Measurements from ENCODE around the gene AHSG. TPM values are rescaled to one million over a fixed set of nuclear protein-coding genes. Genes with fewer than 3 reads are reported as not detected.
A peak's percentile ranks its signal among the peaks of the same experiment; 100 is the strongest.

The AHSG gene
- total RNA-seq, 6 experiments from 2014 or later, result 718 to 1,905 (median 1,079) TPM

DNA sequence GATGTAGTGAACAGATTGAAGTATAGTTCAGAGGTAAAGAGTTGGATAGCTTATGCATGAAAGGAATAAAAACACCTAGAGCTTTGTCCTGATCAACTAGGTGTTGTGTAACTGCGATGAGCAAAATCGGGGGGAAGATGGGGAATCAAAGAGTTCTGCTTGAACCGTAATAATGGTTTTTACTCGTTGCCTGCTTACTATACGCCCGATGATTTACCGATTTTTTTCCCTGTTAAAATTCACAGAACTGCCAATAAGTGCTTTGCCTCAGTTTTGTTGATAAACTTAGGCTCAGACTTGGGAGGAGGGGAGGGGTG, 43.1 kb upstream of the AHSG start:
- no peaks in the 10 kb centered on the region for H3K27me3 ChIP-seq
- peaks cover 0 to 33% (median 14%) of the 10 kb centered on the region in 4 donors for H3K4me1 ChIP-seq
- H3K36me3 ChIP-seq, result peaks cover 0 to 15% (median 8%) of the 10 kb centered on the region in 4 donors
- ATAC-seq (no peak), DNase-seq (no peak)
- peak overlapping the region in 1 of 3 donors; percentile 89 for H3K27ac ChIP-seq
- no peak for TF ChIP-seq POLR2A (IDR thresholded peaks at IDR 0.05)
- TF ChIP-seq, protein P1, sequence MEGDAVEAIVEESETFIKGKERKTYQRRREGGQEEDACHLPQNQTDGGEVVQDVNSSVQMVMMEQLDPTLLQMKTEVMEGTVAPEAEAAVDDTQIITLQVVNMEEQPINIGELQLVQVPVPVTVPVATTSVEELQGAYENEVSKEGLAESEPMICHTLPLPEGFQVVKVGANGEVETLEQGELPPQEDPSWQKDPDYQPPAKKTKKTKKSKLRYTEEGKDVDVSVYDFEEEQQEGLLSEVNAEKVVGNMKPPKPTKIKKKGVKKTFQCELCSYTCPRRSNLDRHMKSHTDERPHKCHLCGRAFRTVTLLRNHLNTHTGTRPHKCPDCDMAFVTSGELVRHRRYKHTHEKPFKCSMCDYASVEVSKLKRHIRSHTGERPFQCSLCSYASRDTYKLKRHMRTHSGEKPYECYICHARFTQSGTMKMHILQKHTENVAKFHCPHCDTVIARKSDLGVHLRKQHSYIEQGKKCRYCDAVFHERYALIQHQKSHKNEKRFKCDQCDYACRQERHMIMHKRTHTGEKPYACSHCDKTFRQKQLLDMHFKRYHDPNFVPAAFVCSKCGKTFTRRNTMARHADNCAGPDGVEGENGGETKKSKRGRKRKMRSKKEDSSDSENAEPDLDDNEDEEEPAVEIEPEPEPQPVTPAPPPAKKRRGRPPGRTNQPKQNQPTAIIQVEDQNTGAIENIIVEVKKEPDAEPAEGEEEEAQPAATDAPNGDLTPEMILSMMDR (IDR thresholded peaks at IDR 0.05), result no peak
- H3K9me3 ChIP-seq, result no peaks in the 10 kb centered on the region
- intact Hi-C loops (cut with DNase I), result no loop called here
- H3K4me3 ChIP-seq, result peak overlapping the region; percentile 28 to 93 (median 92)
- WGBS (ENCODE audit: insufficient coverage, low coverage, low lambda C conversion rate, missing lambda C conversion rate), result 3% methylated on average over 7 of the region's 7 CpGs

DNA sequence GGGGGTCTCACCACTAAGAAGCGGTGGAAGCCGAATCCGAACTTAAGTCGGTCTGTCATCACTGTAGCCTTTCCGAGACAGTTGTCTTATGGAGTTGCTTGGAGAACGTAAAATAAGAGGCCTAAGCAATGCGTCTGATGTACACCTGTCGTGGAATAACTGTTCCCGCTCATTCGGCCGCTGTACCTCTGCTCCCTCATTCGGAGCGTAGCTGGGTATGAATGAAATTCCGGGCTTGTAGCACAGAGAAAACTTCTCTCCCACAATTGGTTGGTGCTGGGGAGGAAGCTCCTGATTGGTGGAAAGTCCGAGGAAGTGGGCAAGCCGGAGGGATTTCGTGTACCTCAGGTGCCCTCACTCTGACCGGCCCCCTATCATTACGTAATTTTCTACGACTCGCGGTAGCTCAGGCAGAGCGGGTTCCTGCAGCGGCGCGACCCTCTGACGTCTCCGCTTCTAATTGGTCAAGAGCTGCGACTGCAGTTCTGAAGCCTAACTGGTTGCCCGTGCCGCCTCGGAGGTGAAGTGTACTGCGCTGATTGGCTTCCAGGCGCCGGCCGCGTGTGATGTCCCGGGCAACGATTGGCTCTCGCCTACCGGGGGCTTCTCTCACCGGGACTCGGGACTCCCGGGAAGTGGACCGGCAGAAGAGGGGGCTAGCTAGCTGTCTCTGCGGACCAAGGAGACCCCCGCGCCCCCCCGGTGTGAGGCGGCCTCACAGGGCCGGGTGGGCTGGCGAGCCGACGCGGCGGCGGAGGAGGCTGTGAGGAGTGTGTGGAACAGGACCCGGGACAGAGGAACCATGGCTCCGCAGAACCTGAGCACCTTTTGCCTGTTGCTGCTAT, 42.5 kb upstream of the AHSG start, which contains the start of gene DNAJB11:
Gene DNAJB11 (plus strand): TSS at position 625 of the 845 bp plus-strand sequence. CDS start 178 bp downstream, at position 803.
- Histone ChIP-seq H3K4me3 (peak within 1 kb of the TSS; percentile 63 to 93 (median 92)), H3K9me3 (no peaks in the 10 kb centered on the region), H3K27ac (peak within 1 kb of the TSS; percentile 80 to 89 (median 82)), H3K4me1 (peaks cover 0 to 33% (median 14%) of the 10 kb centered on the region in 4 donors), H3K36me3 (peaks cover 0 to 15% (median 8%) of the 10 kb centered on the region in 4 donors), H3K27me3 (no peaks in the 10 kb centered on the region)
- peak; percentile 99 to 100 (median 100) for DNase-seq
- under 1% methylated on average over 51 of the region's 59 CpGs for WGBS (ENCODE audit: insufficient coverage, low coverage, low lambda C conversion rate, missing lambda C conversion rate)
- ATAC-seq, result peak; percentile 85 to 94 (median 90)
- peak; percentile 87 for TF ChIP-seq POLR2A (IDR thresholded peaks at IDR 0.05)
- TF ChIP-seq, protein P1 (IDR thresholded peaks at IDR 0.05), result no peak
- intact Hi-C loops (cut with DNase I), result no loop called here

GRCh38 chr3:186570941-186571643, 41.8 kb upstream of the AHSG start:
- no peak for ATAC-seq
- 5% methylated on average over 19 of the region's 21 CpGs for WGBS (ENCODE audit: insufficient coverage, low coverage, low lambda C conversion rate, missing lambda C conversion rate)

DNA sequence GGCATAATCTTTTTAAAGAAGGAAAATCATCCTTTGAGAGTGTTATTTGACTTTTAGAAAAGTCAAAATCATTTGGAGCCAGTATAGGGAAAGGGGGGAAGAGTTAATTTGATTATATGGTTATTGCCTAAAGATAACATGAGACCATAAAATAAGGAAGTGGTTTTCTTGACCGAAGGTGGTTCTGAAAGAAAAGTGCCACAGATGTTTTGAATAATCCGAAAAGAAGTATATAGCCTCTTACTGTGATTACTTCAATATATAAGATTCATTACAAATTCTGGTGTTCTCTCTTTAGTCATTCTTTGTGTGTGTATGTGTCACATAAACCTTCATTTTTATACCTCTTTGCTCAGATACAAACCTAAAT, 41.2 kb upstream of the AHSG start:
- Histone ChIP-seq H3K4me1 (peaks cover 0 to 29% (median 11%) of the 10 kb centered on the region in 4 donors), H3K4me3 (peak overlapping the region; percentile 63 to 93 (median 92)), H3K36me3 (peaks cover 0 to 27% (median 15%) of the 10 kb centered on the region in 4 donors), H3K27me3 (no peaks in the 10 kb centered on the region), H3K9me3 (no peaks in the 10 kb centered on the region), H3K27ac (peak overlapping the region in 1 of 3 donors; percentile 89)
- TF ChIP-seq POLR2A (IDR thresholded peaks at IDR 0.05), result no peak
- TF ChIP-seq, protein P1 (IDR thresholded peaks at IDR 0.05), result no peak
- intact Hi-C loops (cut with DNase I), result no loop called here
- DNase-seq, result no peak
- WGBS (ENCODE audit: insufficient coverage, low coverage, low lambda C conversion rate, missing lambda C conversion rate), result 50% methylated on average over 2 of the region's 2 CpGs
- no peak for ATAC-seq

More at GRCh38 chr3:186570941-186571643, 41.8 kb upstream of the AHSG start:
- no peaks in the 10 kb centered on the region for H3K27me3 ChIP-seq
- no peak for TF ChIP-seq POLR2A (IDR thresholded peaks at IDR 0.05)
- TF ChIP-seq, protein P1 (IDR thresholded peaks at IDR 0.05), result no peak
- intact Hi-C loops (cut with DNase I), result no loop called here
- DNase-seq, result peak in 1 of 3 donors; percentile 61
- peak overlapping the region; percentile 63 to 93 (median 92) for H3K4me3 ChIP-seq
- H3K36me3 ChIP-seq, result peaks cover 0 to 22% (median 12%) of the 10 kb centered on the region in 4 donors
- H3K9me3 ChIP-seq, result no peaks in the 10 kb centered on the region
- H3K27ac ChIP-seq, result peak overlapping the region; percentile 80 to 89 (median 82)
- peaks cover 0 to 33% (median 13%) of the 10 kb centered on the region in 4 donors for H3K4me1 ChIP-seq
